Breast epithelium (tissue), 3 donors: Measurements from ENCODE around the gene GALNT2.

Source experiments
- POLR2A ChIP-seq: fragments of 450-650 bp; IDR thresholded peaks from one replicate; pipeline ENCODE4 v1.6.1; 2016; ENCODE audit warnings: antibody characterized with exemption, mild to moderate bottlenecking, moderate library complexity
- TF ChIP-seq, protein P1 (sequence below), 3 donors: fragments of 450-650 bp; IDR thresholded peaks; one replicate each; pipeline ENCODE4 v1.5.1; 2016 to 2017; ENCODE audit warnings: antibody characterized with exemption in 3 of 3, mild to moderate bottlenecking in 3 of 3, moderate library complexity in 3 of 3

DNA sequence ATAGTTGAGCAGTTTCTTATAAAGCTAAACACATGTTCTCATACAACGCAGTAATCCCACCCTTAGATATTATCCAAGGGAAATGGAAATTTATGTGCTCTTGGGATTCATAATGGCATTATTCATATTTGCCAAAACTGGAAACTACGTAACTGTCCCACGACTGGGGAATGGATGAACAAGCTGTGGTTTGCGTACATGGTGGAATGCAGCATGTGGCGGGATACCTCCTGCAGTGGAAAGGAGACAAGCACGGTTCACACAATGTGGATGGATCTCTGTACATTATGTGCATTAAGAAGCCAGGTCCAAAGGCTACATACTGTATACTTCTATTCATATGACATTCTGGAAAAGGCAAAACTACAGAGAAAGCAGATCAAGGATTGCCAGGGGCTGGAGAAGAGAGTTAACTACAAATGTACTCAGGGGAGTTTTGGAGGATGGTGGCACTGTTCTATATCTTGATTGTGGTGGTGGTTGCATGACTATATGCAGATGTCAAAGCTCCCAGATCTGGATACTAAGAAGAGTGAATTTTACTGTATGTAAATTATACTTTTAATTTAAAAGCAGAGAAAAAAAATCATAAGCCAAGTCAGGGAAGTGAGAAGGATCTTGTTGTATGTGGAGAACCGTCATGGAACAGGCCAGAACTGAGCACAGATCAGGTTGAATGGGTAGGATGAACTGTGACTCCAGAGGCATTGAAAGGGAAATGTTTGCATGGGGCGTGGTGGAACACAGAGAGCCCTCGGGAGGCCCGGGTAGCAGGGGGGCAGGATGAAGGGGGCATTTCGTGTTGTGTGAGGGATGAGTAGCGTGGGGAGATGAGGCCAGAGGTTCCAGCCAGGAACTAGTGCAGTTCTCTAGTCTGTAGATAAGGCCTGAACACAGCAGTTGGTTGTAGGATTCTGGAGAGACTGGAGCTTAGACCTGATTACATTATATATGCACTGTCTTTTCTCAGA is 90.7 kb downstream of the GALNT2 start:
- TF ChIP-seq, protein P1, sequence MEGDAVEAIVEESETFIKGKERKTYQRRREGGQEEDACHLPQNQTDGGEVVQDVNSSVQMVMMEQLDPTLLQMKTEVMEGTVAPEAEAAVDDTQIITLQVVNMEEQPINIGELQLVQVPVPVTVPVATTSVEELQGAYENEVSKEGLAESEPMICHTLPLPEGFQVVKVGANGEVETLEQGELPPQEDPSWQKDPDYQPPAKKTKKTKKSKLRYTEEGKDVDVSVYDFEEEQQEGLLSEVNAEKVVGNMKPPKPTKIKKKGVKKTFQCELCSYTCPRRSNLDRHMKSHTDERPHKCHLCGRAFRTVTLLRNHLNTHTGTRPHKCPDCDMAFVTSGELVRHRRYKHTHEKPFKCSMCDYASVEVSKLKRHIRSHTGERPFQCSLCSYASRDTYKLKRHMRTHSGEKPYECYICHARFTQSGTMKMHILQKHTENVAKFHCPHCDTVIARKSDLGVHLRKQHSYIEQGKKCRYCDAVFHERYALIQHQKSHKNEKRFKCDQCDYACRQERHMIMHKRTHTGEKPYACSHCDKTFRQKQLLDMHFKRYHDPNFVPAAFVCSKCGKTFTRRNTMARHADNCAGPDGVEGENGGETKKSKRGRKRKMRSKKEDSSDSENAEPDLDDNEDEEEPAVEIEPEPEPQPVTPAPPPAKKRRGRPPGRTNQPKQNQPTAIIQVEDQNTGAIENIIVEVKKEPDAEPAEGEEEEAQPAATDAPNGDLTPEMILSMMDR (IDR thresholded peaks at IDR 0.05): no peak
- no peak for TF ChIP-seq POLR2A
